Right renal cortex interstitium (tissue), 3 donors: ENCODE data around the gene SIGLEC6. TPM values are rescaled to one million over a fixed set of nuclear protein-coding genes. Genes with fewer than 3 reads are reported as not detected.

ENCODE experiments used
- DNase-seq, 3 donors: peaks; one replicate each; pipeline ENCODE4 v3.0.0-alpha.2; 2013; ENCODE audit warnings: low read depth in 3 of 3, low spot score in 2 of 3
- polyA plus RNA-seq, 3 donors: library from polyadenylated mRNA; unstranded; fragments of 120-200 nt; gene quantifications; one replicate each; pipeline ENCODE4 v1.2.1, GENCODE V29; 2013; ENCODE audit not compliant: insufficient read length in 3 of 3

SIGLEC6 gene
- polyA plus RNA-seq, 3 donors, result 0.07 to 0.42 (median 0.12) TPM

- no peak for DNase-seq
Measured at GRCh38 chr19:51478381-51479234, 52.9 kb downstream of the SIGLEC6 start, which contains the start of gene CEACAM18. Gene CEACAM18 (plus strand): TSS chr19:51478539.

DNA sequence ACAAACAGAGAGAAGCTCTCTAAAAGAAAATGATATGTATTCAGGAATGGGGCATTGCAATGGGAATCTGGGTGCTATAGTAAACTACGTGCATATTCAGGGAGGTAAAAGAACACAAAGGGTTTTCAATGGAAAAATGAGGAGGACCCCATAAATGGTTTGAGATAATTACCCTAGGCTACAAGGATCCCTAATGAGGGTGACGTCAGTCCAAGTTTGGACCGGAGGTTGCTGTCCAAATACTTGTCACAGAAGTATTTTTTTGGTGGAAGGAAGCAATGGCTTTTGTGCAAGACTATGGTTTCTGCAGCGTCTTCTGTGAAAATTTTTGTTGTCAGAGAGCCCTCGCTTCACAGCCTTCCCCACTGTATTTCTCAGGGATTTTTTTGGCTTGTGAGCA, 54.1 kb downstream of the SIGLEC6 start:
- DNase-seq, result no peak

DNA sequence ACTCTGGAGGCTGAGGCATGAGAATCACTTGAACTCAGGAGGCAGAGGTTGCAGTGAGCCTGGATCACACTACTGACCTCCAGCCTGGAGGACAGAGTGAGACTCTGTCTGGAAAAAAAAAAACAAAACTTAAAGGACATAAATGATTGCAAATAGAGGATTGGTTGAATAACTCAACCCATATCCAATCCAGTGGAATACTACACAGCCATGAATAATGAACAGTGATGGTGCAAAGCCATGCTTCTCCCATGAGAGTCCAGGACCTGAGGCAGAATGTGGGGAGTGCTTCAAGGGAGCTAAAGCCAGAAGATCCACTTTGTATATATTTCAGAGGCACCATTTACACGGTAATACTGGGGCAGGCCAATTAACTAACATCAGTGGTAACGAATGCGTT, 55.3 kb downstream of the SIGLEC6 start:
- no peak for DNase-seq

DNA sequence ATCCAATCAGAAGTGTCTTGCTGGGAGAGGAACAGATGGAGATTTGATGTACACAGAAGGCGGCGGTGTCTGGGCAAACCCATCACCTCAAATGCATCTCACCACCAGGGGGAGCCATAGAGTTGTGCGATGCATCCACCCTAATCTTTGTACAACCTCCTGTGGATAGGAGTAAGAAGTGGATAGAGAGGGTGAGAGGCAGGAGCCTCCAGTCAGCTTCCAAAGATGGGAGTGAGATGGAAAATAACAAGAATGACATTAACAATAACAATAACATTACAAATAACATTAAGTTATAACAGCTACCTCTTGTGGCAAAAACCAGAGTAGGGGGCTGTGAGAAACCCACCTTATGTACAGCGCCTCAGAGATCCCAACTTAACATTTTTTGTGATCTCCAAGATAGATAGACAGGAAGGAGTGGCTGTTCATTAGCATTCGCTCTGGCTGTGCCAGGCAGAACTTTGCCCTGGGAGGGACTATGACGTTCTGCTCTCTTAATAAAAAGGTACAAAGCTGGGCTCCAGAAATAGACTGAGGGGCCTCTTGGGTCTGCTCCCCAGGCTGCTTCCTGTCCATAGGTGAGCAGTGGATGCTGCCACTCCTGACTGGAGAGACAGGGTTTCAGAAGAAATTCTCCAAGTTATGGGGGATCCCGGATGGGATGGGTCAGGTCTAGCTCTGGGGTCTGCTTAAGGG, 58.3 kb downstream of the SIGLEC6 start:
- peak in 2 of 3 donors; percentile 23 for DNase-seq

- DNase-seq, result no peak
Measured at GRCh38 chr19:51472607-51473006, 58.9 kb downstream of the SIGLEC6 start.

- no peak for DNase-seq
Measured at GRCh38 chr19:51471527-51471926, 59.9 kb downstream of the SIGLEC6 start.

DNA sequence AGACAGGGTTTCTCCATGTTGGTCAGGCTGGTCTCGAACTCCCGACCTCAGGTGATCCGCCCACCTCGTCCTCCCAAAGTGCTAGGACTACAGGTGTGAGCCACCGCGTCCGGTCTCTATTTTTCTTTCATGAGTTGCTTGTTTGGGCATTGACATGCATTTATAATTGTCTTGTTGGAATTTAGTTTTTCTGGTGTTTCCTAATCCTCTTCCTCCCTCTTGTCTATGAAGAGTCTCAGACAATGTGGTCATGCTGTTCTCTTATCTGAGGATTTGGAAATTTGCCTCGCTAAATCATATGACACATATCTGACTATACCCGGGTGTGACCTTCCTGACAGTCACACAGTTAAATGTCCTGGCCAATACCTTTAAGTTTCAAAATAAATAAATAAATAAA, 60.5 kb downstream of the SIGLEC6 start:
- no peak for DNase-seq

DNA sequence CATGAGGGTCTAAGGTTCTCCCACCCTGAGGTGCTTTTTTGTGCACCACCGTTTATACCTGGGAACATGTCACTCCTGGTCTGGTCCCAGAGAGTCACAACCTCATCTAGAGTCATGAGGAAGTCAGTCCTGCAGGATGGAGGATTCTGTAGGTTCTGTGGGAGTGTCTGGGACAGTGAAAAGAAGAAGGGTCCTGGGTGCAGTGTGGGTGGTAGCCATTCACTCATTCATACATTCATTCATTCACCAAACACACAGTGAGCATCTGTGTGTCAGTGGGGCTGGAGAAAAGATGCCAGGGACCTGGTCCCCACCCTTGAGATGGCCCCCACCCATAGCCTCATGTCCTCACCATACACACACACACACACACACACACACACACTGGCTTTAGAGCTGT, 61.8 kb downstream of the SIGLEC6 start:
- no peak for DNase-seq

DNA sequence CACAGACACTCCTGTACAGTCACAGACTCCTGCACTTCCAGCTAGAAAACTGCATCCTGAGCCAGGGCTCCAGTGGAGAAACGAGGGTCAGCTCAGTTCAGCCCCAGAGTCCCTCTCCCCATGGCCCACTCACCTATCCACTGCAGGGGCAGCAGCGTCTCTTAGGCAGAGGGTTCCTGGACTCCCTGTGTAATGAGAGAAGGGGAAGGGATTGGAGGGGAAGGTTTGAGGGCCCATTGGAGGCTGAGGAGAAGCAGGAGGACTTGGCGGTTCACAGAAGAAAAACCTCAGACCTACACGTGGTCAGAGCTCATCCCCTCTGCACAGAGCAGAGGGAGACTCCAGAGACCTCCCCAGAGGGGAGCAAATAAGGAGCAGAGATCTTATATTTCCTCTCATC, 62.3 kb downstream of the SIGLEC6 start:
- DNase-seq, result no peak

DNA sequence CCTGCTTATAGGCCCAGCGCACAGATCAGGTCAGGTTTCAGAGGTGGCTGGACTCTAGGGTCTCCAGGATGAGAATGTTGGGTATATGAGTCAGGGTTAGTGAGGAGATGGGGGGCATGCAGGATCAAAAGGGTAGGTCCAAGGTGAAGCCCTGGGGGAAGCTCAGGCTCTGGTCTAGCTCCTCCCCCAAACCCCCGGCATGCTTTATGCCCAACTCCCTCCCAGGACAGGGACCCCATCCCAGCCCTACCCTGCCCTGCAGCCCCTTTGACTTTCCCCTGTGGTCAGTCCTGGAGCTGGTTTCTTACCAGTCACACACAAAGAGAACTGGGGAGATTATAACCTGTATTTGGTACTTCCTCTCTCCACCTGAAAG, 62.9 kb downstream of the SIGLEC6 start:
- no peak for DNase-seq

DNA sequence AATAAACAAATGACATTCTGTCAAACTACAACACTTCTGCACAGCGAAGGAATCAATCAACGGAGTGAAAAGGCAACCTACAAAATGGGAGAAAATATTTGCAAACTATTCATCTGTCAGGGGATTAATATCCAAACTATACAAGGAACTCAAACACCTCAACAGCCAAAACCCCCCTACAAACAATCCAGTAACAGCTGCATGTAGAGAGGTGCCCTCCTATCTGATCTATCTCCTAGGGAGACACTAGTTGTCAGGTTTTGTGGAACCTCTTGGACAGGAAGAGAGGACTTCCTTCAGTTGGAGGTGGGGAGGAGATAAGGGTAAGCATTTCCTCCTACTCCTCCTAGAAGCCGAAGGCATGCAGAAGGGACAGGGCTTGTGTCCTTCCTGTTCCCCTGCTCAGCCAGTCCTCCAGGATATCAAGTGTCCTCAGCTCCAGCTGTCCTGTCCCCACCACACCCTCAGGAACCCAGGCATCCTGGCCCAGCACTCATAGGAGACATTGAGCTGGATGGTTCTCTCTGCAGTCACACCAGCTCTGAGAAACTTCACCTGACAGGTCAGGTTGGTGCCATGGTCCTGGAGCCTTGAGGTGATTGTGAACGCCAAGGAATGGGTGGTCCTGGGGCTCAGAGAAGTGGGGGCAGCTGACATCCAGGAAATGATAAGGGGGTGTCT, 63.5 kb downstream of the SIGLEC6 start:
- no peak for DNase-seq

Other genes with a start within 250 kb of the SIGLEC6 start
- 1 to 10 TPM; 2.7 to 3.7 (median 3.2) TPM for gene IGLON5, start 220.0 kb downstream of the SIGLEC6 start, polyA plus RNA-seq
- 1 to 10 TPM; 3.5 to 4.4 (median 3.8) TPM for gene VSIG10L, start 189.5 kb downstream of the SIGLEC6 start, polyA plus RNA-seq
- 100 to 1,000 TPM; 123 to 149 (median 132) TPM for gene ETFB, start 165.3 kb downstream of the SIGLEC6 start, polyA plus RNA-seq
- 1 to 10 TPM in 1 of 3 donors, under 1 TPM in 2; 0.79 to 1.4 (median 0.80) TPM for gene CLDND2, start 162.7 kb downstream of the SIGLEC6 start, polyA plus RNA-seq
- 1 to 10 TPM; 1.2 to 2.0 (median 1.3) TPM for gene NKG7, start 159.0 kb downstream of the SIGLEC6 start, polyA plus RNA-seq
- gene LIM2, start 143.7 kb downstream of the SIGLEC6 start, polyA plus RNA-seq, result under 1 TPM; 0.18 to 0.40 (median 0.24) TPM
- under 1 TPM; 0.10 to 0.28 (median 0.20) TPM for gene C19orf84, start 141.1 kb downstream of the SIGLEC6 start, polyA plus RNA-seq
- 1 to 10 TPM in 2 of 3 donors, under 1 TPM in 1; 0.82 to 1.1 (median 1.0) TPM for gene SIGLEC10, start 114.0 kb downstream of the SIGLEC6 start, polyA plus RNA-seq
- not detected for gene SIGLEC8, start 73.2 kb downstream of the SIGLEC6 start, polyA plus RNA-seq
- gene CEACAM18, start 53.1 kb downstream of the SIGLEC6 start, polyA plus RNA-seq, result not detected
- gene SIGLEC12, start 29.9 kb downstream of the SIGLEC6 start, polyA plus RNA-seq, result not detected
- gene ZNF175, start 39.6 kb upstream of the SIGLEC6 start, polyA plus RNA-seq, result 10 to 100 TPM; 16.4 to 19.7 (median 16.8) TPM
- gene SIGLEC5, start 98.7 kb upstream of the SIGLEC6 start, polyA plus RNA-seq, result under 1 TPM in 2 of 3 donors, not detected in 1; 0.48 to 0.51 TPM
- gene SIGLEC14, start 115.2 kb upstream of the SIGLEC6 start, polyA plus RNA-seq, result 1 to 10 TPM in 1 of 3 donors, under 1 TPM in 1, not detected in 1; 0.79 to 1.1 TPM
- gene SPACA6, start 161.7 kb upstream of the SIGLEC6 start, polyA plus RNA-seq, result 10 to 100 TPM; 11.6 to 15.5 (median 12.1) TPM
- not detected for gene HAS1, start 192.3 kb upstream of the SIGLEC6 start, polyA plus RNA-seq
- gene FPR1, start 220.2 kb upstream of the SIGLEC6 start, polyA plus RNA-seq, result 1 to 10 TPM in 1 of 3 donors, under 1 TPM in 2; 0.72 to 1.8 (median 0.89) TPM
- under 1 TPM in 2 of 3 donors, not detected in 1; 0.18 to 0.21 TPM for gene FPR2, start 229.5 kb upstream of the SIGLEC6 start, polyA plus RNA-seq